A549 (cell line): ENCODE data around the gene IP6K1. TPM values are rescaled to one million over a fixed set of nuclear protein-coding genes. Genes with fewer than 3 reads are reported as not detected.

Experiments used
- ATAC-seq, 2 experiments: fragments of 200-7000 bp in 1 of 2; fragments of >200 bp in 1 of 2; cut with Nextera tagmentation in 1 of 2; cut with Tn5 transposase in 1 of 2; 3 replicates each; pipeline versions ENCODE4 v1.8.0 to v1.9.1; 2018 to 2020; ENCODE audit warnings: mild to moderate bottlenecking in 1 of 2, moderate library complexity in 1 of 2
- CTCF ChIA-PET: fragments of 300-600 bp; sonication (Branson Sonifier 250); formaldehyde crosslinking; extraction: SDS; loops from one replicate; lab custom pipeline; 2021; ENCODE audit warnings: antibody characterized with exemption, inconsistent platforms; lab: Yijun Ruan, JAX
- POLR2A ChIA-PET: fragments of 350-600 bp; formaldehyde crosslinking; extraction: SDS; loops from one replicate; lab custom pipeline; 2021; ENCODE audit warnings: antibody characterized with exemption, inconsistent platforms; lab: Yijun Ruan, JAX
- DNase-seq, 2 experiments: peaks; one replicate each; pipeline versions ENCODE4 v3.0.0 to v3.0.0-alpha.2; 2011 to 2016; ENCODE audit warnings: low read depth in 1 of 2, low spot score in 1 of 2
- FAIRE-seq: peaks from 2 replicates; lab custom pipeline; 2011; peaks lifted over from hg19 to GRCh38; lab: Jason Lieb, UNC
- H3K27ac ChIP-seq, 2 experiments: fragments of >200 bp; sonication (Bioruptor Twin); formaldehyde crosslinking; 3 replicates each; pipeline ENCODE4 v1.5.1; 2016 to 2017
- H3K4me1 ChIP-seq: fragments of >200 bp; sonication (Bioruptor Twin); formaldehyde crosslinking; 3 replicates; pipeline ENCODE4 v1.6.1; 2016
- H3K4me2 ChIP-seq: fragments of >200 bp; sonication (Bioruptor Twin); formaldehyde crosslinking; 3 replicates; pipeline ENCODE4 v1.6.1; 2016
- H3K4me3 ChIP-seq: fragments of >200 bp; sonication (Bioruptor Twin); formaldehyde crosslinking; 3 replicates; pipeline ENCODE4 v1.5.1; 2016
- H3K9me3 ChIP-seq: fragments of >200 bp; sonication (Bioruptor Twin); formaldehyde crosslinking; 3 replicates; pipeline ENCODE4 v1.6.1; 2016
- CBX8 ChIP-seq: fragments of 200-600 bp; sonication (generic); IDR thresholded peaks from 2 replicates; pipeline ENCODE4 v1.6.1; 2016
- EP300 ChIP-seq, 2 experiments: fragments of >200 bp; sonication (Bioruptor Twin); formaldehyde crosslinking; IDR thresholded peaks; 2 replicates in 1 of 2; 3 replicates in 1 of 2; pipeline ENCODE4 v1.6.1; 2016 to 2017
- ESRRA ChIP-seq: fragments of 150-350 bp; IDR thresholded peaks from 2 replicates; pipeline ENCODE4 v1.6.1; 2014; ENCODE audit warnings: mild to moderate bottlenecking, low read length, borderline replicate concordance
- FOSB ChIP-seq: fragments of 250-450 bp; sonication (Bioruptor Pico); IDR thresholded peaks from 2 replicates; pipeline ENCODE4 v1.5.0; 2020; ENCODE audit warnings: mild to moderate bottlenecking, moderate library complexity
- FOSL2 ChIP-seq, 2 experiments: fragments of 450-650 bp in 1 of 2; fragments of >200 bp in 1 of 2; sonication (Bioruptor Twin) in 1 of 2; formaldehyde crosslinking; IDR thresholded peaks; 2 replicates each; pipeline versions ENCODE4 v1.5.0 to v1.6.1; 2016 to 2020; ENCODE audit warnings: mild to moderate bottlenecking in 1 of 2, moderate library complexity in 1 of 2
- FOXS1 ChIP-seq: fragments of 250-450 bp; sonication (Bioruptor Pico); IDR thresholded peaks from 2 replicates; pipeline ENCODE4 v1.5.0; 2020; ENCODE audit warnings: mild to moderate bottlenecking, moderate library complexity
- GATA3 ChIP-seq: IDR thresholded peaks from 2 replicates; pipeline ENCODE4 v1.6.1; 2012; ENCODE audit warnings: borderline replicate concordance
- HOXA7 ChIP-seq: fragments of 250-450 bp; sonication (Bioruptor Pico); IDR thresholded peaks from 2 replicates; pipeline ENCODE4 v1.5.0; 2020; ENCODE audit warnings: mild to moderate bottlenecking, moderate library complexity
- JUN ChIP-seq, 2 experiments: fragments of >200 bp; sonication (Bioruptor Twin); formaldehyde crosslinking; IDR thresholded peaks; 2 replicates in 1 of 2; 3 replicates in 1 of 2; pipeline ENCODE4 v1.6.1; 2016 to 2017
- JUNB ChIP-seq: fragments of >200 bp; sonication (Bioruptor Twin); formaldehyde crosslinking; IDR thresholded peaks from 2 replicates; pipeline ENCODE4 v1.6.1; 2016
- KDM5A ChIP-seq: fragments of 200-600 bp; sonication (generic); IDR thresholded peaks from 2 replicates; pipeline ENCODE4 v1.6.1; 2016; ENCODE audit warnings: antibody characterized with exemption, mild to moderate bottlenecking
- MAZ ChIP-seq: fragments of 150-350 bp; IDR thresholded peaks from 2 replicates; pipeline ENCODE4 v1.6.1; 2014; ENCODE audit warnings: antibody characterized with exemption, low read depth, low read length, borderline replicate concordance
- NFE2L2 ChIP-seq: fragments of 150-350 bp; conservative IDR thresholded peaks from 2 replicates; pipeline ENCODE4 v1.6.1; 2014; ENCODE audit warnings: low read length
- NR3C1 ChIP-seq: fragments of >200 bp; sonication (Bioruptor Twin); formaldehyde crosslinking; IDR thresholded peaks from 3 replicates; pipeline ENCODE4 v1.6.1; 2017
- RARB ChIP-seq: fragments of 250-450 bp; sonication (Bioruptor Pico); IDR thresholded peaks from 2 replicates; pipeline ENCODE4 v1.8.0; 2021; ENCODE audit warnings: mild to moderate bottlenecking, moderate library complexity
- RCOR1 ChIP-seq: fragments of 150-350 bp; IDR thresholded peaks from 2 replicates; pipeline ENCODE4 v1.6.1; 2014; ENCODE audit warnings: antibody characterized with exemption, low read length, low read depth
- REST ChIP-seq: fragments of 200-600 bp; sonication (generic); IDR thresholded peaks from 2 replicates; pipeline ENCODE4 v1.6.1; 2016; ENCODE audit warnings: antibody characterized with exemption, mild to moderate bottlenecking, moderate library complexity
- SMC3 ChIP-seq: fragments of >200 bp; sonication (Bioruptor Twin); formaldehyde crosslinking; IDR thresholded peaks from 3 replicates; pipeline ENCODE4 v1.6.1; 2018; ENCODE audit warnings: inconsistent platforms
- ZFP36 ChIP-seq: fragments of 450-650 bp; IDR thresholded peaks from 2 replicates; pipeline ENCODE4 v1.6.1; 2014; ENCODE audit warnings: borderline replicate concordance; ENCODE audit not compliant: partially characterized antibody
- ZNF302 ChIP-seq: fragments of 250-450 bp; sonication (Bioruptor Pico); IDR thresholded peaks from 2 replicates; pipeline ENCODE4 v1.9.0; 2021; ENCODE audit warnings: inconsistent platforms, mild to moderate bottlenecking, moderate library complexity
- WGBS: methylation state at CpG from one replicate; pipeline ENCODE4 v1.1.6; 2017; ENCODE audit errors: missing lambda C conversion rate; 5-methylcytosine and 5-hydroxymethylcytosine counted together
- polyA plus RNA-seq, 4 experiments: library from polyadenylated mRNA; depleted of rRNA in 3 of 4; stranded (reverse); fragments of >200 nt; fragmentation: RNase III in 1 of 4; extraction: RNeasy Plus Mini Kit Qiagen cat#74134 plus additional on column Dnase treatment in 1 of 4; gene quantifications; 2 replicates in 3 of 4; 3 replicates in 1 of 4; pipeline ENCODE4 v1.2.3, GENCODE V29; 2011 to 2017
- TF ChIP-seq, protein P1 (sequence below): fragments of >200 bp; sonication (Bioruptor Twin); formaldehyde crosslinking; IDR thresholded peaks from 3 replicates; pipeline ENCODE4 v1.6.1; 2016
- TF ChIP-seq, protein P2 (sequence below): IDR thresholded peaks from 2 replicates; pipeline ENCODE4 v1.6.1; 2012

The IP6K1 gene
- polyA plus RNA-seq, 2 of the 4 experiments (the other 2 are of a cell fraction), result 16.2 to 22.2 TPM

GRCh38 chr3:49775538-49775937 is 10.8 kb downstream of the IP6K1 start:
- no peak overlapping the region for H3K4me3 ChIP-seq
- H3K4me2 ChIP-seq, result no peak overlapping the region
- DNase-seq (no peak), FAIRE-seq (no peak), ATAC-seq (no peak)
- no peaks in the 10 kb centered on the region for H3K9me3 ChIP-seq
- H3K4me1 ChIP-seq, result peaks cover 9% of the 10 kb centered on the region; the same call in 2 of the 3 replicates
- 57% methylated on average over 3 of the region's 3 CpGs for WGBS
- CTCF ChIA-PET, result no interaction called here
- TF ChIP-seq REST (no peak), EP300 (IDR thresholded peaks at IDR 0.05) (no peak), HOXA7 (CRISPR knock-in tag) (no peak), MAZ (no peak), NR3C1 (no peak), RARB (no peak), JUNB (no peak), ZNF302 (CRISPR knock-in tag) (no peak), SMC3 (no peak), NFE2L2 (no peak), FOXS1 (CRISPR knock-in tag) (no peak), KDM5A (no peak), ESRRA (no peak), RCOR1 (no peak), GATA3 (no peak)
- TF ChIP-seq, protein P1, sequence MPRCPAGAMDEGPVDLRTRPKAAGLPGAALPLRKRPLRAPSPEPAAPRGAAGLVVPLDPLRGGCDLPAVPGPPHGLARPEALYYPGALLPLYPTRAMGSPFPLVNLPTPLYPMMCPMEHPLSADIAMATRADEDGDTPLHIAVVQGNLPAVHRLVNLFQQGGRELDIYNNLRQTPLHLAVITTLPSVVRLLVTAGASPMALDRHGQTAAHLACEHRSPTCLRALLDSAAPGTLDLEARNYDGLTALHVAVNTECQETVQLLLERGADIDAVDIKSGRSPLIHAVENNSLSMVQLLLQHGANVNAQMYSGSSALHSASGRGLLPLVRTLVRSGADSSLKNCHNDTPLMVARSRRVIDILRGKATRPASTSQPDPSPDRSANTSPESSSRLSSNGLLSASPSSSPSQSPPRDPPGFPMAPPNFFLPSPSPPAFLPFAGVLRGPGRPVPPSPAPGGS, result no peak
- TF ChIP-seq, protein P2, sequence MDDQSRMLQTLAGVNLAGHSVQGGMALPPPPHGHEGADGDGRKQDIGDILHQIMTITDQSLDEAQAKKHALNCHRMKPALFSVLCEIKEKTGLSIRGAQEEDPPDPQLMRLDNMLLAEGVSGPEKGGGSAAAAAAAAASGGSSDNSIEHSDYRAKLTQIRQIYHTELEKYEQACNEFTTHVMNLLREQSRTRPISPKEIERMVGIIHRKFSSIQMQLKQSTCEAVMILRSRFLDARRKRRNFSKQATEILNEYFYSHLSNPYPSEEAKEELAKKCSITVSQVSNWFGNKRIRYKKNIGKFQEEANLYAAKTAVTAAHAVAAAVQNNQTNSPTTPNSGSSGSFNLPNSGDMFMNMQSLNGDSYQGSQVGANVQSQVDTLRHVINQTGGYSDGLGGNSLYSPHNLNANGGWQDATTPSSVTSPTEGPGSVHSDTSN, result no peak
- no peak overlapping the region for H3K27ac ChIP-seq
- POLR2A ChIA-PET, result no interaction called here

GRCh38 chr3:49772703-49773102 is 13.6 kb downstream of the IP6K1 start:
- WGBS, result 96% methylated on average over 2 of the region's 2 CpGs
- H3K4me2 ChIP-seq, result no peak overlapping the region
- ATAC-seq (no peak), DNase-seq (no peak), FAIRE-seq (no peak)
- TF ChIP-seq FOSL2 (IDR thresholded peaks at IDR 0.05) (no peak), FOSL2 (CRISPR knock-in tag; IDR thresholded peaks at IDR 0.05) (no peak), CBX8 (no peak), ZFP36 (no peak), FOSB (CRISPR knock-in tag) (no peak), JUN (IDR thresholded peaks at IDR 0.05) (no peak), HOXA7 (CRISPR knock-in tag) (no peak)
- TF ChIP-seq, protein P2, result no peak
- POLR2A ChIA-PET, result no interaction called here
- CTCF ChIA-PET, result interaction anchor here (0.6 to 4.7 kb wide), 2 partner anchors 30 to 219 kb away, joined by 3 to 14 read pairs; partner anchors contain the start of gene INKA1
- H3K4me3 ChIP-seq, result no peak overlapping the region
- H3K27ac ChIP-seq, result no peak overlapping the region
- H3K4me1 ChIP-seq, result peaks cover 9% of the 10 kb centered on the region; the same call in 2 of the 3 replicates
- H3K9me3 ChIP-seq, result no peaks in the 10 kb centered on the region
